Measurements from ENCODE around the gene ST3GAL5.
A peak's percentile ranks its signal among the peaks of the same experiment; 100 is the strongest.
"Not testable (repeated sequence)": the region's sequence is repeated elsewhere in the genome, so short reads cannot be mapped to it uniquely, and the experiment has no call there.

Gene ST3GAL5

DNA sequence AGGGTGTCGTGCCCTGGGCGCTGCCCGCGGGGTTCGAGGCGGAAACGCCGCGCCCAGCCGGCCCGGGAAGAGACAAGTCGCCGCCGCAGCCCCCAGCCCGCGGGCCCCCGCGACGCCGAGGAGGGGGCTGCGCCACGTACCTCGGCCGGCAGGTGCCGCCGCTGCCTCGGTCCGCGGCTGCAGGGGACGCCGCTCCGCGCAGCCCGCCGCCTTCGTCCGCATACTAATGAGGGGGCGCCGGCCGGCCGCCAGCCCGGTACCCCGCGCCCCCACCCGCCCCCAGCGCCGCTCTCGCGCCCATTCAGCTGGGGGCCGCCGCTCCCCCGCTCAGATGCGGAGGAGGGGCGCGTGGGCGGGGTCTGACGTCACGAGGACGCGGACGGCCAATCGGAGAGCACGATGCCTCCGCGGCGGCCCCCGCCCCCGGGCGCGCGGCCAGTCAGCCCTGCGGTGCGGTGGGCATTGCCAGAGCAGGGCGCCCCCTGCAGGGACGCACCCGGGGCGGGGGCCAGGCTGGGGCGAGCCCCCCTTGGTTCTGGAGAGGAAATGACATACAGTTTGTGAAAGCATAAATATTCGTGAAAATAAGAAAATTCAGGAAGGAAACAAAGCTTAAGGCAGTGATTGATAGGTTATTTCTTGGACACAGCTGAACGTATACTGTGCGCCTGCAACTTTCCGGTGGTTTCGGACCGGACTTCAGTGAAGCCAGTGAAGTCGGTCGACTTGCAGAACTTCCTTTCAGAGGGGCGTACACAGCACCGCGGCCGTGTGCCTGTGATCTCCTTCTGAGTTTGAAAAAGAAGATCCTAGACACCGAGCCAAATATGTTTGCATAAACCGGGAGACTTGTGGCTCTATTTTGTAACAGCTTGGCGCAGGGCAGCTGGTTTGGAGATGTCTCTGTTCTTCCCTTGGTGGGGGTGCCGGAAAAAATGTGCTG lies at the start of gene ST3GAL5:
Gene ST3GAL5, minus strand, starts transcription at position 307 of the 943 bp plus-strand sequence. Its CDS starts 85 bp downstream, at position 222.
- peak; percentile 99 for DNase-seq

DNA sequence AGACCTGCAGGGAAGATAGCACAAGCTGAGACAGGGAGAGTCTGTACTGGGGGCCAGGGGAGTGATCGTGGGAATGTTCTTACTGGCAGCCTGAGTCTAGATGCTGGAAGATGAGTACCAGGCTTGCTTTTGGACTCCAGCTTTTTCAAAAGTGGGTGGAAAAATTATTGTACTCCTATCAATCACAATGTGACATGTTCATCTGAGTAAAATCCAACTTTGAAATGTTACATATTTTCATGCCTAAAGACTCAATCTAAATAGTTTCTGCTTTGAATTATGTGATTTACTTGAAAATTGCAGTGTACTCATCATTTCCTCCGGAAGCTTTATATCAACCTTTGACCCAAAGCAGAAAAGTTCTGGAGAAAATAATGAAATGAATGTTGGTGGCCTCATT lies 49.7 kb upstream of the ST3GAL5 start:
- DNase-seq, result no peak

DNA sequence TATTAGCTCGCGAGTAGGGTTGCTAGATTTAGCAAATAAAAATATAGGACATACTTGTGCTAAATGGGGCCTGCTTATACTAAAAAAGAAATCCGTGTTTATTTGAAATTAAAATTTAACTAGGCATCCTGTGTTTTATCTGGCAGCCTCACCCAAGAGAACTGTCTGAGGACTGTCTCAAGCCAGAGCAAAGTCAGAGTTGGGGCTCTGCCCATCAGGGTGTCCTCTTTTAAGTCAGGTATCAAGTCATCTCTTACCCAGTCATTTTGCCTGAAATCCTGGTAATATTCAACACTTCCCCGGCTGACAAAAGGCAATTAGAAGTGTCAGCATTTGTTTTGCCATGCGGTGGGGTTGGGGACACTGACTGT lies 48.3 kb upstream of the ST3GAL5 start:
- no peak for DNase-seq

DNA sequence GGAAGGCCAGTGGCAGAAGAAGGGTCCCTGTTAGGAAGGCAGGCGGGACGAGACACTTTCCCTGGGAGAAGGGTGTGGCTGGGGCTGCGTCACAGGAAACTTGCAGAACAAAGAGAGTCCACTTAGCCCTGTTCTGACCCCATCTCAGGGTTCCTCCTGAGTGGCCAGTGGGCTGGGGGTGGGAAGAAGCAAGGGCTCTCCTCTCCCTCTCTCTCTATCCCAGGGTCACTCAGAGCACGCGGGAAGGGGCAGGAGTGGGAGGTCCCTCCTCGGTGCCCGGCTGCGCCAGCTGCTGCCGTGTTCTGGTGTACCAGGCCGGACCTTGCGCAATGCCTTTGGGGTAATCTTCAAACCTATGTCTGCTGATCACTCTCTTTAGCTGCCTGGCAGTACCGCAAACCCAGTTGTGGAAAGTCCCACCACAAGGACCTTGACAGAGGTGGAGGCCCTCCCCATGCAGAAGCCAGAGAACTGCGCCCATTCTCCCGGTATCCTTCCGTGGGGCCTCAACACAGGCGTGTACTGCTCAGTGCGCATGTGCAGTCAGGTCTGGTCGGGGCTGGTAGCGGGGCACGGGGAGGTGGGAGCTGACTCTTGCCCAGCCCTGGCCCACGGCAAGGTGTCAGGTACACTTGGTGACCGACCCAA lies 47.8 kb upstream of the ST3GAL5 start:
- DNase-seq, result no peak

DNA sequence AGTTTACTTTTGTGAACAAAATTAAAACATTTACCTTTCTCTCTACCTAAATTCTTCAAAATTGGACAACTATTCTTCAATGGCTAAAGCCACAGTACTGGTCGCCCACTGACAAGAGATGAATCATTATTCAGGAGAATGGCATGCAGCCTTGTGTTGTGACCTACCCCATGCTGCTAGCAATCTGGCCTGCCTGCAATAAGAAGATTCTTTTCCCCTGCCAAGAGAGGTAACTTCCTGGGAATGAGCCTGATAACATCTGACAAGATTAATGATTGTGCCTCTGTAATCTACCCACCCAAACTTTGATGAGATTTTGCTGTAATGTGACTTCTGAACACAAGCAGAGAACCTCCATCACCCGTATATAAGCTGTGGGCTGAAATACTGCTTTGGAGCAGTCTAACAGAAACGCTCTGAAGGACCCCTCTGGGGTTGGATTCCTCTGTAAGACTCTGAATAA lies 47.0 kb upstream of the ST3GAL5 start:
- no peak for DNase-seq

DNA sequence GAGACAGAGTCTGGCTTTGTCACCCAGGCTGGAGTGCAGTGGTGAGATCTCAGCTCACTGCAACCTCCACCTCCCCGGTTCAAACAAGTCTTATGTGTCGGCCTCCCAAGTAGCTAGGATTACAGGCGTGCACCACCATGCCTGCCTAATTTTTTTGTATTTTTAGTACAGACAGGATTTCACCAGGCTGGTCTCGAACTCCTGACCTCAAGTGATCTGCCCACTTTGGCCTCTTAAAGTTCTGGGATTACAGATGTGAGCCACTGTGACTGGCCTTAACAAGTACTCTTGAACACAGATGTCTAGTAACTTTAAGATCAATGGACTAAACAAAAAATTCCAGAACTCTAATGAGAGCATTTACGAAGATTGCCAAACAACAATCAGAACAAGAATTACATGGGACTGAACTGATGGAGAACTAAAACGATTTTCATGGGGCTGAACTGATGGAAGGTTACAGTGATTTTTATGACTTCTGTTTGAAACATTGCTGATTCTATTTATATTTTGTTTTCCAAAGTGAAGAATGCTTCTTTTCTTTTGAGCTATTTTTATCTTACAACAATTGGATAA lies 46.5 kb upstream of the ST3GAL5 start:
- no peak for DNase-seq

DNA sequence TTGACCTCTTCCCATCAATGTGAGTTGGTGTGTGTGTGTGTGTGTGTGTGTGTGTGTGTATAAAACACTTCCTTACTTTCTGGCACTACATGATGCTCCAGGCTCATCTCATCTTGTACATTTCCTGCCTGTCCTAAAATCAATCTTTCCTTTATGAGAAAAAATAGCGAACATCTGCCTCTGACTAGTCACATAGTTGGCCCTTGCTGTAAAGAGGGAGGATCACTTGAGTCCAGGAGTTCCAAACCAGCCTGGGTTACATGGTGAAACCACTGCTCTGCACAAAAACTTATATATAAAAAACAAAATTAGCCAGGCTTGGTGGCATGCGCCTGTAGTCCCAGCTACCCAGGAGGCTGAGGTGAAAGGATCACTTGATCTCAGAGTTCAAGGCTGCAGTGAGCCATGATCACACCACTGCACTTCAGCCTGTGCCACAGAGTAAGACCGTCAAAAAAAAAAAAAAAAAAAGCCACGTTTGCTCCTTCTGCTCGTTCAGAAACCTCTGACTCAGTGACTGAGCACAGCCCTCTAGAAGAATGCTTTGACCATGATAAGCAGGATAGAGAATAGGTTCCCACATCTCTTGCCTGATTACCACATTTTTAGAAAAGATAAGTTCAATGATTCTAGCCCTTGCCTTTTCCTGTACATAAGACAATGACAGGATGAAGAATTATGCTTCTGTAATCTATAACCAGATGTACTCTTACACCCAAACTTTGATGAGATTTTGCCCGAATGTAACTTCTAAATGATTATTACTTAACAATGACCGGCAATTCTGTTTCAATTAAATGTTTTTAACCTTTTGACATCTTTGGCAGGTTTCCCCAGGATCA lies 45.2 kb upstream of the ST3GAL5 start:
- DNase-seq, result no peak

DNA sequence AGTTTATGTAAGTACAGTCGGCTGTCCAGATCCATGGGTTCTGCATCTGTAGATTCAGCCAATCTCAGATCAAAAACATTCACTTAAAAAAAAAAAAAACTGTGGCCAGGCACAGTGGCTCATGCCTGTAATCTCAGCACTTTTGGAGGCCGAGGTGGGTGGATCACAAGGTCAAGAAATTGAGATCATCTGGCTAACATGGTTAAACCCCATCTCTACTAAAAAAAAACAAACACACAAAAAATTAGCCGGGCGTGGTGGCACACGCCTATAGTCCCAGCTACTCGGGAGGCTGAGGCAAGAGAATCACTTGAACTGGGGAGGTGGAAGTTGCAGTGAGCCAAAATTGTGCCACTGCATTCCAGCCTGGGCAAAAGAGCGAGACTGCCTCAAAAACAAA lies 42.4 kb upstream of the ST3GAL5 start:
- DNase-seq, result not testable (repeated sequence)

DNA sequence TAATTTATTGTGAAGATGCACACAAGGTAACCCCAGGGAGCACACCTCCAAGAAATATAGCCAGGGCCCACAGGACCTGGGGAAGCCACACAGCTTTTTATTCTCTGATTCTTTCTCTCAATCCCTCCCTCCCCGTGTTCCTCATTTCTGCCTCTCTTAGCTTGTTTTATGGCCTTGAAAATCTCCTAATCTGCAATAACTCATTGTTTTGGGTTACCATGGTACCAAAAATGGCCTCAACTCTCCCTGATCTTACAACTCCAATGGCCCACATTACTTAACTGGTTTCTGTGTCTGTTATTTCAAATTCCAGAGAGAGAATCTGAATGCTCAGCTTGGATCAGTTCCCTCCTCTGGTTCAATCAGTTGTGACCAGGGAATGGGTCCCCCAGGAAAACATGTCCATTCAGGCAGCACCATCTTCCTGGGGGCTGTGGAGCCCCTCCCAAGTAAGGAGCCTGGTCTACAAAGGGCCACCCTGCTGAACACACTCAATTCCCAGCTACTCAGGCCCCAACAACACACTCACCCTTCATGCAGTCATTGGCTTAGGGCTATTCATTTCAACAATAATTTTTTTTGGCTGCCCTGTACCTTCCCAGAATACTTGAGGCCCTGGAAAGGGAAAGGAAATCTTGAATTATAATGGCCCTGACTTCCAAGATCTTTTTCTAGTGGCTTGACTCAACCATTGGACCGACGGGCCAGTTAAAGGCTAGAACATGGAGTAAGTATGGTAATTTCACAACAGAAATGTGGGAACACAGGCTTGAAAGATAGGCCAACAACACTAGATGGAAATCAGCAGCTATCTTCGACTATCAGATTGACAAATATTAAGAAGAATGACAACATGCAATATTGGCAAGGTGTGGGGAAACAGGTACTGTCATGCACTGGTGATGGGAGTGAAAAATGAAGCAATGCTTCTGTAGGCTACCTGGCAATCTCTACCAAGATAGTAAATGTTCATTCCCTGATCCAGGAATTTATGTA lies 41.6 kb upstream of the ST3GAL5 start:
- DNase-seq, result no peak

DNA sequence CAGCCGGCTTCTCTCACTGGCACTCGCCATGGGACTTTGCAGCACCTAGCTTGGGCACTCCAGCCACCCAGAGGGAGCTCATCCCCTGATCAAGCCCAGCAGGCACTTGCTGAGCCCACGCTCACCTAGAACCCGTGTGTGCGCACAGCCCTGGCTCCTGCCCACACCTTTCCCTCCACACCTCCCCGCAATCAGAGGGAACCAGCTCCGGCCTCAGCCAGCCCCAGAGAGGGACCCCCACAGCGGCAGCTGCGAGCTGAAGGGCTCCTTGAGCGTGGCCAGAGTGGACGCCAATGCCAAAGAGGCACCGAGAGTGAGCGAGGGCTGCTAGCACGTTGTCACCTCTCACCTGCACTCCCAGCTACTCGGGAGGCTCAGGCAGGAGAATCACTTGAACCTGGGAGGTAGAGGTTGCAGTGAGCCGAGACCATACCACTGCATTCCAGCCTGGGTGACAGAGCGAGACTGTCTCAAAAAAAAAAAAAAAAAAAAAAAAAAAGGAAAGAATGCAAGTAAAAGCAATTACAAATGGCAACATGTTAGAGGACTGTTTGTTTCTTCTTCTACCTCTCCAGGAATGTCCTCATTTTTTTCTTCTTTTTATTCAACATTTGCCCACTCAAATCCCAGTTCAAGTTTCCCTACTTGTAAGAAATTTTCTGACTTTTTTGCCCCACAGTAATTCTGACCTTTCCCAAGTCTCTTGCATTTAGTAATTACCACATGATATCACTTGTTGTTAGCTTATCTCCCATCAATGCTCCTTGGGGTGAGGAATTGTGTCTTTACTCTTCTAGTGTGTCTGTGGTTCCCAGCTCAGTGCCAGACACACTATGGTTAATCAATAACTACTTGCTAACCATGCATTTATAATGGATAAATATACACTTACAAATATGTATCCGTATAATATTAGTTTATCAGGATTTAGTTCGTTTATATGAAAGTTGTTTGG lies 40.6 kb upstream of the ST3GAL5 start:
- no peak for DNase-seq

DNA sequence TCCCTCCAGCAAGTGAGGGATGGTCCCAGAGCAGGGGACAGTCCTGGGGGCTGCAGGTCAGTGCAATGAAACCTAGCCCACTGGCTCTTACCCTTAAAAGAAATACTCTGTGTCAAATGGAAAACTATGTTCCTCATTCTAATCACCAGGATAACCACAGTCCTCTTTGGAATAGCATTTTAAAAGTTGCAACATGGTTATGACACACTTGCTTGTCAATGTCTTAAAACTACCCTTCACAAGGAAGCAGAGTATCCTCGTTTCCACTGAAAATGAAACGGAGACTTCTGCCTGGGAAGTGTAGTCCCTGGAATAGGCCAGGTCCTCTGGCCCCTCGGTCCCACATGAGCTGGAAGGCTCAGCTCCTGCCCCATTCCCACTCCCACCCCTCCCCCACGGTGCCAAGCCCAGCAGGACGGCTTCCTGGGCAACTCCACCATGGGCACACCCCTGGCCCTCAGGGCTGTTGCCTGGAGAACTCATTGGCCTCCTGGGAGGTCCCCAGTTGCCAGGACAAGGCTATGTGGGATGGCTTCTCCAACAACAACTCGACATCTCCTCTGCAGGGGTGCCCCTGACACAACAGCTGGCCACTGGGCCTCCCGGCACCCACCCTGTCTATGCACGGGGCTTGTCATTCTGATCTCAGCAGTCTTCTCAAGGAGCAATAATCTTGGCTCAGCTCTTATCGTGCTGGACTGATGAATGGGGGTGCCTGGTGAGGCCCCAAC lies 38.3 kb upstream of the ST3GAL5 start:
- DNase-seq, result no peak

DNA sequence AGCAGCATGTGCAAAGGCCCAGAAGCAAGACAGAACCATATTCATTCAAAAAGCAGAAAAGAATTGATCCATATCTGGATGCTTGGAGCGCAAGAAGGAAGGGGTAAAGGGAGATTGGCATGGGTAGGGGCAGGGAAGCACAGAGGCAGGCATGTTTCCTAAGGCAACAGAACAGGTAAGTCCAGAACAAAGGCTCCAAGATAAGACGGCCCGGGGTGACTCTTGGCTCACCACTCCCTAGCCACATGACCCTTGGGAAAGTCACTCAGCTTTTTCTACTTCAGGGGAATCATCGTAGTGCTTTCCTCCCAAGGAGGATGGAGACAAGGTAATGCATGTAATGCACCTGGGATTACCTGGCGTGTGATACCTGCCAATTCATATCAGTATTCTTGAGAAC lies 37.7 kb upstream of the ST3GAL5 start:
- no peak for DNase-seq

DNA sequence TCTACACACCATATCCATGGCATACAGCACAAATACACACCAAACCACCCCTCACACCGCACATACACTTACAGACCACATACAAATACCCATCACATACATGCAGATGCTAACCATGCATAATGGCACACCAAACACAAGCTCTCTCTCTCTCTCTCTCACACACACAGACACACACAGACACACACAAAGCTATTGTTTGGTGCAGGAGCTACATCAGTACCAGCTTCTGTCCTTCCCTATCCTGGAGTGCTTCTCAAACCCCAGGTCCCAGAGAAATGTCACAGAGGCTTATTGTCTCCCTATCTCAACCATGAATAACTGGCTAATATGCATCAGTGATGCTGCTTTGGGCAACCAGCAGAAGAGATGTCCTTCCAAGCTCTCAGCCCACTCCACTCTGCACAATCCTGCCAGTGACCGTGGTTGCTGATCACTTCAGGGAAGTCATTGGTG lies 36.5 kb upstream of the ST3GAL5 start:
- DNase-seq, result no peak

DNA sequence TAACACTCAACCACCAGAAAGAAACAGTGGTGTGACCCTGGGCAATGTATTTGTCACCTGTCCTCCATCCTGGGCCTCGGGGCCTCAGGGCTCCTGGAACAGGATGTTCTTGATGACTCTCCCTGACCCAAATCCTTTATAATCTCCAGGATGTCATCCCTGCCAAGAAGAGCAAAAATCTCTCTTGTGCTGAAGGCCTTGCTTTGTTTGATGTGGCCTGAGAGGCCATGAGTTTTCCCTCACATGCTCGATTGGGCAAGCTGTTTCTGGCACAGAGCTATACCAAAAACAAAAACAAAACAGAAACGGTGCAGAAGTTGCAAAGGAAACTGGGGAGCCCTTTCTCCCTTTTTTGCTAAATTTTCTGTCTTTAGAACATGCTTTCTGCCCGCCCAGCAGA lies 35.7 kb upstream of the ST3GAL5 start:
- no peak for DNase-seq

DNA sequence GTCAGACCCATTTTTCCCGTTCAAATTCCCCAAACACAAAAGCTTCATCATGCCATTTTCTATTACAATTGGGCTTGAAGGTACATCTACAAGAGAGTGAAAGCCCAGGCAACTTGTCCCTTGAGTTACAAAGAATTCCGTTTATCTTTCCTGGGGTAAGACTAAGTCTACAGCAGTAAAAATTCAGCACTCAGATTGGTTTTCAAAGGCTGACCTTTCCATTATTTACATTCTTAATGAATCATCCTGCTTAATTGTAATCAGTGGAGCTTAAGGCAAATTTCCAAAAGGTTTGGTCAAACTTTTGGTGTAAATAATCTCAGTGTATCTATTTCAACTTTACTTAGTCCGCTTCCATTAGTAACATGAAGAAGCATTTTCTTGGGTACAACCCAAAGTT lies 33.4 kb upstream of the ST3GAL5 start:
- no peak for DNase-seq

DNA sequence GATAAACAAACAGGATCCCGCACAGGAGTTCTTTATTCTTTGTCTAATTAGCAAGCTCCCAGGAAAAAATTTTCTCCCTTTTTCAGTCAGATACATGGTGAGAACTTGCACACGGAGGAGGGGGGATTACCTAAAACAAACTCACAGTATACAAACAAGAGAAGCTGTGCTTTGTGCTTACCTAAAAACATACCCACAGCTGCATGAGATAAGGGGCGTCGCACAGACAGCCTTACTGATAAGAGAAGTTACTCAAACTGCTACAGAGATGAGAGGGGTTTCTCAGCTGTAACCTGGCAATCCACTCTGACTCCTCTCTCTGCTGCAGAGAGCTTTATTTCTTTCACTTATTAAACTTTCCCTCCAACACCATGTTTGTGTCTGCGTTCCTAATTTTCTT lies 32.9 kb upstream of the ST3GAL5 start:
- DNase-seq, result no peak

DNA sequence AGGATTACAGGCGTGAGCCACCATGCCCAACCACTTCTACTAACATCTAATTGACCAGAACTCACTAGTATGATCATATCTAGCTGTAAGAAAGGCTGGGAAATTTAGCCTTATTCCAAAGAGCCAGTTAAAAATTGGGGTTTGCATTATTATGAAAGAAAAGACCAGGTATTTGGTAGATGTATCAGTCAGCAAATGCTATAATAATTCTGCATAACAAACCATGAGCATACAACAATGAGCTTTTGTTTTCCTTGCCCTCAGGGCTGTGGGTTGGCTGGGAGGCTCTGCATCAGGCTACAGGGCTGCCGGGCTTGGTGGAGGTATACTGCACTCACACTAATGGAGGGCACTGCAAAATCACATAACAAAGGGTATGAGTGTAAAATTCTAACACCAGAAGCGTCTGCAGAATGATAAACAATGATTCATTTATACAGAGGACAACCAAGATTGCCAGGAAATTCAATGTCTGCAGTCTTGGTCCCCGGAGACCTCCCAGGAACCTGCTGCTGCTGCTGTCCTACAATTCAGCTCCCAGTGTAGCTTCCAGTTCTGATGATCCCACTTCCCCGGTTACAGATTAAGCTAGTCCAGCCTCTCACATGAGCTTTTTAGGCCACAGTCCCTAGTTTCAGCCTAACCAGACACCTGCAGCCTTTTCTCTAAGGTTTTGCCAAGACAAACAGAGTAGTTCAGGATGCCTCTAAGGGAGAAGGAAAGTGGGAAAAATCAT lies 32.2 kb upstream of the ST3GAL5 start:
- DNase-seq, result no peak

DNA sequence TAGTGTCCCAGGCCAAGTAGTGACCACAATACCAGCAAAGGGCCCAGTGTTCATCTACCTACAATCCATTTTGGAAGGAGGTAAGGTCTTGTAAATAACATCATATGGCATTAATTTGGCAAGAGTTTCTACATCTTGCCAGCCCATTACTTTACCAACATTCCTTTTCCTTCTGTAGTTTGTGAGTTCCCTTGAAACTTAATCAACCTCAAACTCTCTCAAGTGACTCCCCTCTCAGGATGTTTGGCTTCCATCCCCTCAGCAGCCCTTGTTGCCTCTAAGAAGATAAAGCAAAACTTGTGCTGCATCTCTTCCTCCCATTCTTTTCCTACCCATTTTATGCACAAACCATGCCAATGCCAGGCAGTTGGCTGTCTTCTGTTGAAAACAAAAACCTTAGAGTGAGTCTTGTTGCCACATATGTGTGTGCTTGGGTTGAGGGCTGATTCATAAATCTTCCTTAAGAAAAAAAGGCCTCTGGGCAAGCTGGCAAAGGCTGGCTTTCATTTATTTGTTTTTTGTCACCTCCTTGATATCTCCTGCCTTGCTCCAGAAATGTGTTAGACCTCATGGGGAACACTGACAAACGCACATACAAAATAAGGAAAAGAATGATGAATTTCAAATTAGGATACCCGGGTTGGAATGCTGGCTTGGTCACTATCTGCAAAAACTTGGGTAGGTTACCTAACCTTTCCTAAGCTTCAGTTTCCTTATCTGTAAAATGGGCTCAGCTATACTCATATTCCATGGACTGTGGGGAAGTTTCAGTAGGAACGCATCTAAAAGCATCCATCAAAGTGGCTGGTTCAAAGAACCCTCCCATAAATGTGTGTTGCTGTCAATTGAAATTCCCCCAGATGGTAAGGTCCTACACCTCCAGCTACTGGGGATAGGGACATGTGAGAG lies 29.4 kb upstream of the ST3GAL5 start:
- no peak for DNase-seq

Data from activated CD8-positive, alpha-beta memory T cell treated with anti-CD3 and anti-CD28 coated beads, Interleukin-2, amount 50 U/mL, for 4 hours (primary cell).